Activated CD4-positive, alpha-beta T cell treated with anti-CD3 and anti-CD28 coated beads, Interleukin-2, amount 50 U/mL, for 16 hours (primary cell): Measurements from ENCODE around the gene TCF4.

ENCODE experiments used
- DNase-seq: peaks from one replicate; pipeline ENCODE4 v3.0.0-alpha.2; 2020

The TCF4 gene

GRCh38 chr18:55585065-55585919, 2.7 kb downstream of the TCF4 start:
- no peak for DNase-seq

GRCh38 chr18:55584201-55584600, 3.8 kb downstream of the TCF4 start:
- DNase-seq: no peak

- no peak for DNase-seq
These were observed 5.7 kb downstream of the TCF4 start for GRCh38 chr18:55582325-55582724.

DNA sequence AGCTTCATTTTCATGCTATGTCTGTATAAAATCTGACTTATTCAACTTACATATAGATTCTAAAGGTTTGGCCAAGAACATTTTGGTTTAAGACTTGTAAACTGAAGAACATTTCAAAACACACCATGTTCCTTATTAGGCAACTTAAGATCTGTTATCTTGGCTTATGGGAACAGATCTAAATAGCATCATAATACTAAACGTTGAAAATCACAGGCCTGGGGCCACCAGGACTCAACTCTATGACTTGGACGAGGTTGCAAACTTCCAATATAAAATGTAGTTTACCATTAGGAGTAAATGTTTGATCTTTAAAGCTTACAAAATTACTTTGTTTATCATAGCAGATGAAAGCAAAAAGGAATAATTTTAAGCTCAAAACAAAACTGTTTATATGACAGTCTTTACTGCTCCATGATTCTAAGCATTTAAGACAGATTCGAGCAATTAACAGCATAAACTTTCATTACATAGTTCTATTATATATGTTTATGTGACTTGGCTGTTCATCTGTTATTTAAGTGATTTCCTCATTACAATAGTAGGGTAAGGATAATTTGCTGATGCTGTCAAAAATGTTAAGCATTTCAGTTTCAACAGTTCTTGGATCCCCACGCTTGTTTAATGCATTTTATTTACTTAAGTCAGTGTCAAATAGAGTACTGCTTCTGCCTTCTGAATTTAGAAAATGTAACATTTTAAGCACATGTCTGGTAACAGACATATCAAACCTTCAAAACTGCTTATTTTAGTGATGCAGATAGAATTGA, 8.3 kb downstream of the TCF4 start:
- DNase-seq: no peak

DNA sequence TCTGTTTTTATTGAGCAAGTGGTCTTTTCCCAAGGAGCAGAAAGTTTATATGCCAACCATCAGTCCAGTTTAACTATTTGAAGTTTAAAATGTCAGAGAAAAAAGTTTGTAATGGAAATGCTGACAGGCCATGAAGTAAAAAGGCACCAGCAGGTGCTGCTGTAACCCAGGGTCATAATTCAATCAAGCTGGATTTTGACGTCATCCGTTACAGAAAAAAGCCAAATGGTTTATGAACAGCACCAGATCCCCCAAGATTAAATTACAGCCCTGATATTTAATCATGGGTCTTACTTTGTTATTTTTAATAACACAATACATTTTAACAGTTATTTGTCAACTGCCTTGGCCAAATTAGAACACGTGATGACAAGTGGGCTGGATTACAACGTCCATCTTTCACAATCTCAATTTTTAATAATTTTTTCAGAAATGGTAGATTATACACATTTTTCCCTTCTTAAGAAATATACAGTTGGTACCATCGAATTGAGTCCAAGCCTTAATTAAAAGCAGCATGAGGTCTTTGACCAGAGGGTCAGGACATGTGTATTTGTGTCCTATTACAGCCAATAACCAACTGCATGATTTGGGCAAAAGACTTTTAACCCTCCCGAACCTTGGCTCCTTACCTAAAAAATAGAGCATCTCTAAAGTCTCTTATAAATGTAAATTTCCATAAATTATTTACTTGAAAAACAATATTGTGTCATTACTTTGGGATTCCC, 10.0 kb downstream of the TCF4 start:
- no peak for DNase-seq

DNA sequence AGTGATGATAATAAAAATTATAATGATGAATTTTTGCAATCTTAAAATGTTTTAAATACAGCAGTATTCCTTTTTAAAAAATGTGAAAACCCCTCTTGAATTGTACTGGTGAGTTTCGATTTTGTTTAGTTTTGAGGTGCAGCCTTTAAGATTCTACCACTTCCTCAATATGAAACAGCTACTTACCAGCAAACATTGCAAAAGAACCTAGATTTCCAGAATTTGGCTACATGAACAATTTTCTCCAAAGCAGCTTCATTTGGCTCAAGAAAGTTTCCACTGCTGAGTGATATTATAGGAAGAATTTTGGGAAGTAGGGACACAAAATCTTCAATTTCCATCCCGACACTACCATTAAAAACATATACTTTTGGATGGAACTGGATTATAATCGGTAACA, 12.0 kb downstream of the TCF4 start:
- no peak for DNase-seq

- no peak for DNase-seq
These were observed 12.9 kb downstream of the TCF4 start for GRCh38 chr18:55575066-55575465.

DNA sequence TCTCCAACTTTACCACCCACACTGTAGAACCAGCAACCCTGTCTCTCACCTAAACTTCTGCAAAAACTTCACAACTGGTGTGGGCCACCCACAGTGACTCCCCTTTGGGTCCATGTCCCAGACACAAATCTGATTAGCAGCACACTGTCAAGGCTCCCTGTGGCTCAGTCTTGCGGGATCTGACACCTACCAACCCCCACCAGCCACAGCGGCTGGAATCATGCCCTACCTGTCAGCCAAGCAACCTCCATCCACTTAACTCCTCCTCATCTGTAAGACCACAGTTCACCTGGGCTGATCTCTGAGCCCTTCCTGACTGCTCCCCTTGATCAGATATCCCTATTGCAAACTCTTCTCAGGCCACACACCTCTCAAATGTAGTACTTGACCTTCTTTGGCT, 14.6 kb downstream of the TCF4 start:
- DNase-seq: no peak

GRCh38 chr18:55570966-55571365, 17.0 kb downstream of the TCF4 start:
- no peak for DNase-seq

GRCh38 chr18:55566456-55566935, 21.5 kb downstream of the TCF4 start:
- DNase-seq: no peak

DNA sequence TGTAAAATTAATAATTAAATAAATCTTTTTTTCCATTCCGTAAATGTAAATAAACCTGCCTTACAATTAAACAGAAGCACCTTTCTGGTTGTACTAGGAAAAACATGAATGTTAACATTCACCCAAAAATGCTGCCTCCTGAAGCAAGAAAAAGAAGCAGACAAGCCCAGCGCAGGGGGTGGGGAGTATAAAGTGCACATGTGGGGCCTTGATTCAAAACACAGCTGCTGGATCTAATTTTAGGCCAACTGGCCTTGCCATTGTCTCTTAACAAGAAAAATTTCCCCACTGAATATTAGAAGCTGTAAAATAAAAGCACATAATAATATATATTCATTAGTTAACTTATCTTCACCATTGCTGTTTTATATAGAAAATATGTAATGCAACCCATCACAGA, 28.3 kb downstream of the TCF4 start:
- no peak for DNase-seq

GRCh38 chr18:55557211-55557610, 30.8 kb downstream of the TCF4 start:
- no peak for DNase-seq

- DNase-seq: no peak
These were observed 32.5 kb downstream of the TCF4 start for GRCh38 chr18:55555395-55556027.

DNA sequence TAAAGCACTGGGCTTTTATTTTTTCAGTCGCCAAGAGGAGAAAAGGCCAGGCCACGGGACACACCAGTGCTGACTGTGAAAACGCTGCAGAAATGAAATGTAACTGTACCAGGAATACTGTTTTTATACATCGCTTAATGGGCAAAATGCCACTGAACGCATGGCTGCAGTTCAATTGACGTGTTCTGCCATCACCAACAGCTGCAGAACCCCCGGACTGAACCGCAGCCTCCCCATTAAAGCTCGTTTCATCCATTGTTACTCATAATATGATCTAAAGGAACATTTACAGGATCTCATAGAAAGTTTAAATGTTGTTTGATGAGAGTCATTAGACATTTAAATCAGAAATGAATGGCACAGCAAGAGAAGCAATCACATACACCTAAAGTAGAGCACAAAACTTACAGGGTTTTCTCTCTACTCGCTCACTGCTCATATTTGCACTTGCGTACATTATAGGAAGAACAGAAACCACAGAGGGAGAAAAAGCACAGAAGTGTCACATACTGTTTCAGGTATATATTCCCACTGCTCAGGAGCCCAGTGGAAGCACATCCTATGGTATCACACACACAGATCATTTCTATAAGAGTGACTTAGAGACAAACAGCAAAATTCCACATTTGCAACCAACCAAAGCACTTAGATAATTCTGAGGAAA, 35.3 kb downstream of the TCF4 start:
- no peak for DNase-seq

DNA sequence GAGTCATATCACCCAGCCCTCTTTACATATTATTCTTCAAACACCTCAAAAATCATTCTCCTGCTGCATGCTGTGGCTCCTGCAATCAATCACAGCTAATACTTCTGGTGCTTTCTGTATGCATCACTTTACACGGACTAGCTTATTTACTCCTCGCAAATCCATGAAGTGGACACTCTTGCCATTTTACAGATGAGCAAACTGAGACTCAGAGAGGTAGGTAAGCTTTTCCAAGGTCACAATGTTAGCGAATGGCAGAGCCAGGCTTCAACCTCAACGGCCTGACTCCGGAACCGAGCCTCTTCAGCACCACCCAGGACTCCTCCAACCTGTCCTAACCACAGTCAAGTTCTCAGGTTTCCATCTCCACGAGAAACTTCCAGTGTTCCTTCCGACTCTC, 36.8 kb downstream of the TCF4 start:
- DNase-seq: no peak

DNA sequence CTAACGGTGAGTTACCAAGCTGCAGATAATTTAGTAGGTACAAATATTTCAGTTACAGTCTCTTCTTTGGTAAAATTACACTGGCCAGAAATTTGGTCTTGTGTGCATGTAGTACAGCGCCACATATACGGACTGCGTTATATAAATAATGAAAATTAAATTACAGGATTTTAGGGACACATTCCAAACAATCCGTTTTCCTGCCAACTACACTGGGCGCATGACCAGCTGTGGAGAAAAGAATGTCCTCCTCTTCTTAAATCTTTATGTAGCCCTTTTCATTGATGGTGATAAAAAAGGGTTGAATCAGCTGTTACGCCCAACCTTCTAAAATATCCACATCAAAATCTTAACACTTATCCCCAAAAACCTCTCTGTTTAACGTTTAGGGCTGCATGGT, 37.5 kb downstream of the TCF4 start:
- DNase-seq: no peak

GRCh38 chr18:55549474-55550104, 38.4 kb downstream of the TCF4 start:
- DNase-seq: no peak

DNA sequence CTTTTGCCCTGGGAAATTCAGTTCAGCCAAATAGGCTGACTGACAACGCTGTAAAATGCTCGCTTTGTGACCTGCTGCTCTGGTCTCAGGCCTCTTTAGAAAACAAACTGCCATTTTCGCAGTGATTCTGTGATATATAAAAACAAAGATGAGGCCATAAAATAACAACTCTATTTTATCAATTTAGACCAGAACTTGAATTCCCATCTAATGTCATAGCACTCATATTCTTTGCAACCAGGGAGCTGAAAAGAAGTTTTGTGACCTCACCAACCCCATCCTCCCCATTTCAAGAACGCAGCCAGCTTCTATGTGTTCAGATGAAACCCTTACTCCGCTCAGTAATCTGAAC, 40.3 kb downstream of the TCF4 start:
- DNase-seq: no peak

GRCh38 chr18:55546851-55547704, 40.9 kb downstream of the TCF4 start:
- DNase-seq: no peak

DNA sequence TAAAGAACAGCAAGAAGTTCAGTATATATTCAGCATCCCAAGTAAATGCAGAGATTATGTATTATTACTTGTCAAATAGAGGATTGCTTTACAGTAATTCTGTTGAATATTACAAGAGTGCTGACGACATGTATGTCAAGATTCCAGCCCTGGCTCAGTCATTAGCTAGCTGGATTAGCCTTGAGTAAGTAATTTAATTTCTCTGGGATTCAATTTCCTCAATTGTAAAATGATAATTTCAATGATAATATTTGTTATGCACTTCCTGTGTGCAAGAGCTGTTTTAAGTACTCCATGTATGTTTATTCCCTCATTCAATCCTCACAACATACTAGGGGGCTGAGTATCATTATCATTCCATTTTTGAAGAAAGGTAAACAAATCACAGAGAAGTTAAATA, 44.0 kb downstream of the TCF4 start:
- no peak for DNase-seq

DNA sequence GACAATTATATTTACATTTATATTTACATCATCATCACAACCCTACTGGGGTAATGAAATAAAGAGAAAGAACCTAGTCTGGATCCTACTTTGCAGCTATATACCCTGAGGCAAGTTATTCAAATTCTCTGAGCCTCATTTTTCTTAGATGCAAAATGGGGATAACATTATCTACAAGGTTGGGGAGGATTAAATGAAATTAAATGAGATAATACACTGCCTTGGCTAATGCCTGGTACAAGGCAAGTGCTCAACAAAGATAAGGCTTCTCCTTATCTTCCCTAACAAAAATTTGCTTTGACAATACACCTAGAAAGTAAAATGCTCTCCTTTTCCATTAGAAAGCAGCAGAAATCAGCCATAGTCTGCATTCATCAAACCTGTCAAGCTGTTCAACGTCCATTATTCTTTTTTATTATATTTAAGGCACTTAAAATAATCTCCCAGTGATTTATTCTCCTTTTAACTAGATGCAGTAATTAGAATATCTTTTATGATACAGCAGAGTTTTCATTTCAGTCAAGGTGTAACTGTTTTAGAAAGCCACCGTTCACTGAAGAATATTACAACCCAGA, 44.8 kb downstream of the TCF4 start:
- DNase-seq: no peak
